ENCODE measurements around the gene SPATA31C2. TPM values are rescaled to one million over a fixed set of nuclear protein-coding genes. Genes with fewer than 3 reads are reported as not detected.
A peak's percentile ranks its signal among the peaks of the same experiment; 100 is the strongest.
"Not testable (repeated sequence)": the region's sequence is repeated elsewhere in the genome, so short reads cannot be mapped to it uniquely, and the experiment has no call there.

SPATA31C2 gene
- total RNA-seq, 4 donors from 2014 or later, result not detected

GRCh38 chr9:88114283-88114967 is 23.9 kb downstream of the SPATA31C2 start:
- WGBS, result no CpG with 5 or more reads among the region's 17 CpGs
- H3K9me3 ChIP-seq; H3K4me1 ChIP-seq; H3K27ac ChIP-seq; H3K4me3 ChIP-seq; DNase-seq (ENCODE audit: low spot score in 2 of 2); H3K27me3 ChIP-seq; H3K36me3 ChIP-seq: not testable (repeated sequence)

- not testable (repeated sequence) for H3K4me1 ChIP-seq; H3K27me3 ChIP-seq; H3K27ac ChIP-seq; DNase-seq (ENCODE audit: low spot score in 2 of 2); H3K4me3 ChIP-seq; H3K9me3 ChIP-seq; H3K36me3 ChIP-seq
- 92% methylated on average over 20 of the region's 38 CpGs for WGBS
These were observed 24.8 kb downstream of the SPATA31C2 start for GRCh38 chr9:88113156-88114130.

GRCh38 chr9:88110026-88110425 is 28.2 kb downstream of the SPATA31C2 start:
- Histone ChIP-seq H3K9me3 (no peaks in the 10 kb centered on the region), H3K4me1 (no peaks in the 10 kb centered on the region), H3K4me3 (no peak overlapping the region), H3K27me3 (peaks cover 17% of the 10 kb centered on the region), H3K27ac (no peak overlapping the region), H3K36me3 (no peaks in the 10 kb centered on the region)
- TF ChIP-seq POLR2AphosphoS5 (IDR thresholded peaks at IDR 0.05), result no peak
- no peak for TF ChIP-seq POLR2A (IDR thresholded peaks at IDR 0.05)
- TF ChIP-seq EP300 (IDR thresholded peaks at IDR 0.05), result no peak
- TF ChIP-seq CTCF (IDR thresholded peaks at IDR 0.05), result no peak
- DNase-seq (ENCODE audit: low spot score in 2 of 2), result no peak
- WGBS, result 86% methylated on average over 3 of the region's 3 CpGs

GRCh38 chr9:88108779-88109178 is 29.5 kb downstream of the SPATA31C2 start:
- no peak for TF ChIP-seq POLR2AphosphoS5 (IDR thresholded peaks at IDR 0.05)
- TF ChIP-seq CTCF (IDR thresholded peaks at IDR 0.05), result no peak
- no peak for TF ChIP-seq POLR2A (IDR thresholded peaks at IDR 0.05)
- TF ChIP-seq EP300 (IDR thresholded peaks at IDR 0.05), result no peak
- no peaks in the 10 kb centered on the region for H3K36me3 ChIP-seq
- H3K9me3 ChIP-seq, result no peaks in the 10 kb centered on the region
- no peak overlapping the region for H3K27ac ChIP-seq
- DNase-seq (ENCODE audit: low spot score in 2 of 2), result no peak
- H3K4me3 ChIP-seq, result no peak overlapping the region
- peaks cover 12% of the 10 kb centered on the region for H3K27me3 ChIP-seq
- no peaks in the 10 kb centered on the region for H3K4me1 ChIP-seq
- WGBS, result 82% methylated on average over 4 of the region's 4 CpGs

- no peak overlapping the region for H3K27ac ChIP-seq
- no peaks in the 10 kb centered on the region for H3K36me3 ChIP-seq
- peaks cover 14% of the 10 kb centered on the region for H3K27me3 ChIP-seq
- 24% methylated on average over 4 of the region's 4 CpGs for WGBS
- no peak for DNase-seq (ENCODE audit: low spot score in 2 of 2)
- H3K4me3 ChIP-seq, result no peak overlapping the region
- TF ChIP-seq POLR2AphosphoS5 (IDR thresholded peaks at IDR 0.05) (no peak), CTCF (IDR thresholded peaks at IDR 0.05) (peak in 1 of 2 donors; percentile 45)
- no peaks in the 10 kb centered on the region for H3K4me1 ChIP-seq
- no peaks in the 10 kb centered on the region for H3K9me3 ChIP-seq
These were observed 31.8 kb downstream of the SPATA31C2 start for GRCh38 chr9:88106492-88106891.

- DNase-seq (ENCODE audit: low spot score in 2 of 2), result no peak
- TF ChIP-seq POLR2AphosphoS5 (IDR thresholded peaks at IDR 0.05) (no peak), EP300 (IDR thresholded peaks at IDR 0.05) (no peak), CTCF (IDR thresholded peaks at IDR 0.05) (no peak), POLR2A (IDR thresholded peaks at IDR 0.05) (no peak)
- no peaks in the 10 kb centered on the region for H3K4me1 ChIP-seq
- H3K27me3 ChIP-seq, result no peaks in the 10 kb centered on the region
- H3K4me3 ChIP-seq, result no peak overlapping the region
- no peaks in the 10 kb centered on the region for H3K9me3 ChIP-seq
- no peaks in the 10 kb centered on the region for H3K36me3 ChIP-seq
- no peak overlapping the region for H3K27ac ChIP-seq
- WGBS, result 51% methylated on average over 10 of the region's 10 CpGs
These were observed 45.4 kb downstream of the SPATA31C2 start for GRCh38 chr9:88092797-88093331.
